Activated T-cell treated with anti-CD3 and anti-CD28 coated beads, Interleukin-2, amount 50 U/mL, for 24 hours (primary cell): ENCODE results near the gene INSM1.

ENCODE experiments used
- DNase-seq: peaks from one replicate; pipeline ENCODE4 v3.0.0-alpha.2; 2020
- H3K27ac Mint-ChIP-seq: 2 replicates; pipeline ENCODE4 v1.8.0; 2020; ENCODE audit warnings: mild to moderate bottlenecking, mixed read lengths
- H3K27me3 Mint-ChIP-seq: 2 replicates; pipeline ENCODE4 v1.8.0; 2020; ENCODE audit warnings: mixed read lengths
- H3K36me3 Mint-ChIP-seq: 2 replicates; pipeline ENCODE4 v1.8.0; 2020; ENCODE audit warnings: low read depth, mixed read lengths
- H3K4me1 Mint-ChIP-seq: 2 replicates; pipeline ENCODE4 v1.8.0; 2020; ENCODE audit warnings: low read depth, mixed read lengths
- H3K4me3 Mint-ChIP-seq: 2 replicates; pipeline ENCODE4 v1.8.0; 2020; ENCODE audit warnings: mild to moderate bottlenecking, moderate library complexity, mixed read lengths
- H3K9me3 Mint-ChIP-seq: 2 replicates; pipeline ENCODE4 v1.8.0; 2020; ENCODE audit warnings: mixed read lengths

Gene INSM1

DNA sequence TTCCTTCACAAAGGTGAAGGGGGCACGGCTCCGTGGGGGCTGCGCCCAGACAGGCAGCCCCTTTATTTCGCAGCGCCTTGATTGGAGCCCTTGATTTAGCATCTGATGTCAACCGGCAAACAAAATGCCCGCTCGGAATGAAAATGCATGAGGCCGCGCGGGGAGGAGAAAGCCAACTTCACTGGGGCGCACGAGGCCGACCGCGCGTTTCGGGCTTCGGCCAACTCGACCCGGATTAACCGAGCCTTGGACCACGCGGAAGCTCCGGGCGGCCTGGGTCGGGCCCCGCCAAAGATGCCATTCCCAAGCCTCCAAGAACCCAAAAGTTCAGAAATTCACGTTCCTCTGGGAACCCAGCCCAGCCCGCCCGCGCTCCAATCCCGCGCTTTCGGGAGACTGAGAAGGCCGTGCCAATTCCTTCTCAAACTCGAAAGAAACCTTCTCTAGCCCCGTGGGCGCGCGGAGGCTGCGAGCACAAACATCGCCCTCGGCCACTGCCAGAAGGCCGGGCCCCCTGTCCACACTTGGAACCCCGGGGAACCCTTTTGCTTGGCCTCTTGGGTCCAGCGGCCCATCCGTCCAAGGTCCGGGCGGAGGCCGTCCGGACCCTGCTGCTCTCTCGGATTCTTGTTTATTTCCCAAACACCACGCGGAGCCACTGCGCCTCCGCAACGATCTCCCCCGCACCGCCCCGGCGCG, 879 bp upstream of the INSM1 start:
- H3K27ac Mint-ChIP-seq, result no peak overlapping the region
- peaks cover 45% of the 10 kb centered on the region for H3K4me1 Mint-ChIP-seq
- no peaks in the 10 kb centered on the region for H3K9me3 Mint-ChIP-seq
- peak overlapping the region; percentile 77 for H3K4me3 Mint-ChIP-seq
- H3K27me3 Mint-ChIP-seq, result peaks cover 75% of the 10 kb centered on the region
- peak; percentile 39 for DNase-seq
- H3K36me3 Mint-ChIP-seq, result peaks cover 12% of the 10 kb centered on the region

DNA sequence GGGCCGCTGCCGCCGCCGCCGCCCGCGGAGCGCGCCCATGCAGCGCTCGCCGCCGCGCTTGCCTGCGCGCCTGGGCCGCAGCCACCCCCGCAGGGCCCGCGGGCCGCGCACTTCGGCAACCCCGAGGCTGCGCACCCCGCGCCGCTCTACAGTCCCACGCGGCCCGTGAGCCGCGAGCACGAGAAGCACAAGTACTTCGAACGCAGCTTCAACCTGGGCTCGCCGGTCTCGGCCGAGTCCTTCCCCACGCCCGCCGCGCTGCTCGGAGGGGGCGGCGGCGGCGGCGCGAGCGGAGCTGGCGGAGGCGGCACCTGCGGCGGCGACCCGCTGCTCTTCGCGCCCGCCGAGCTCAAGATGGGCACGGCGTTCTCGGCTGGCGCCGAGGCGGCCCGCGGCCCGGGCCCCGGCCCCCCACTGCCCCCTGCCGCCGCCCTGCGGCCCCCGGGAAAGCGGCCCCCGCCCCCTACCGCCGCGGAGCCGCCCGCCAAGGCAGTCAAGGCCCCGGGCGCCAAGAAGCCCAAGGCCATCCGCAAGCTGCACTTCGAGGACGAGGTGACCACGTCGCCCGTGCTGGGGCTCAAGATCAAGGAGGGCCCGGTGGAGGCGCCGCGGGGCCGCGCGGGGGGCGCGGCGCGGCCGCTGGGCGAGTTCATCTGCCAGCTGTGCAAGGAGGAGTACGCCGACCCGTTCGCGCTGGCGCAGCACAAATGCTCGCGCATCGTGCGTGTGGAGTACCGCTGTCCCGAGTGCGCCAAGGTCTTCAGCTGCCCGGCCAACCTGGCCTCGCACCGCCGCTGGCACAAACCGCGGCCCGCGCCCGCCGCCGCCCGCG, 730 bp downstream of the INSM1 start:
- Mint-ChIP-seq H3K27ac (no peak overlapping the region), H3K4me1 (peaks cover 39% of the 10 kb centered on the region), H3K4me3 (peak overlapping the region; percentile 38), H3K27me3 (peaks cover 75% of the 10 kb centered on the region), H3K9me3 (no peaks in the 10 kb centered on the region), H3K36me3 (peaks cover 12% of the 10 kb centered on the region)
- DNase-seq, result peak; percentile 55

DNA sequence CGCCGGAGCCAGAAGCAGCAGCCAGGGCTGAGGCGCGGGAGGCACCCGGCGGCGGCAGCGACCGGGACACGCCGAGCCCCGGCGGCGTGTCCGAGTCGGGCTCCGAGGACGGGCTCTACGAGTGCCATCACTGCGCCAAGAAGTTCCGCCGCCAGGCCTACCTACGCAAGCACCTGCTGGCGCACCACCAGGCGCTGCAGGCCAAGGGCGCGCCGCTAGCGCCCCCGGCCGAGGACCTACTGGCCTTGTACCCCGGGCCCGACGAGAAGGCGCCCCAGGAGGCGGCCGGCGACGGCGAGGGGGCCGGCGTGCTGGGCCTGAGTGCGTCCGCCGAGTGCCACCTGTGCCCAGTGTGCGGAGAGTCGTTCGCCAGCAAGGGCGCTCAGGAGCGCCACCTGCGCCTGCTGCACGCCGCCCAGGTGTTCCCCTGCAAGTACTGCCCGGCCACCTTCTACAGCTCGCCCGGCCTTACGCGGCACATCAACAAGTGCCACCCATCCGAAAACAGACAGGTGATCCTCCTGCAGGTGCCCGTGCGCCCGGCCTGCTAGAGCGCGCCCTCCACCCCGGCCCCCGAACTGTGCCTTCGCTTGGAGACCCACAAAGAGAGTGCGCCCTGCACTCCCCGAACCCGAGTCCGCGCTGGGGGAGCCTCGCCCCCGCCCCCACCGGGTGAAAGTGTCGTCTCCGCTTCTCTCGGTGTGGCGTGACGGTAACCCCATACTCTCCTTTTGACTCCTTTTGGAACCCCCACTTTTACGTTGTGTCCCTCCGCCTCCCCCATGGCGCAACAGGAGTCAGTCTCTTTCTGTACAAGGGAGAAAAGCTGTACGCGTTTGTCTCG, 1.6 kb downstream of the INSM1 start:
- peak overlapping the region; percentile 80 for H3K27ac Mint-ChIP-seq
- peaks cover 12% of the 10 kb centered on the region for H3K36me3 Mint-ChIP-seq

DNA sequence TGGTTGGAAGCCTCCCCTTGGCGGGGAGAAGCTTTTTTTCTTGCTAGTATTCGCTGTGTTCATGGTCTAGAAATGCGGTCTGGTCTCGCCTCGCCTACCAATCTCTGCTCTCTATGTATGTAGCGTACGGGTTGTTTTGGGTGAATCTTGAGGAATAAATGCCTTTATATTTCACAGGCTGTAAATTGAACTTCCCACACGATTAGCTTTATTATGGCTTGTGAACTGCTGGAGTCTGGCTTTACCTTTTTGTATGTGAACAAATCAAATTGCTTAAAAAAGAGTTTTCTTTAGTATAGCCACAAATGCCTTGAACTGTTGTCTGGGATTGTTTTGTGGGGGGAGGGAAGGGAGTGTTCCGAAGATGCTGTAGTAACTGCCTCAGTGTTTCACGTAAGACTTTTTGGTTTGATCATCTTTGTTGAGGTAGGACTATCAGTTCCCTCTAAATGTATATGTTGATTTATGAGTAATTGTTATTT, 2.2 kb downstream of the INSM1 start:
- peaks cover 31% of the 10 kb centered on the region for H3K4me1 Mint-ChIP-seq
- DNase-seq, result no peak
- peak overlapping the region; percentile 80 for H3K27ac Mint-ChIP-seq
- H3K27me3 Mint-ChIP-seq, result peaks cover 75% of the 10 kb centered on the region
- peaks cover 12% of the 10 kb centered on the region for H3K36me3 Mint-ChIP-seq
- H3K9me3 Mint-ChIP-seq, result no peaks in the 10 kb centered on the region
- H3K4me3 Mint-ChIP-seq, result peak overlapping the region; percentile 79

More for the DNA sequence above, 1.6 kb downstream of the INSM1 start:
- Mint-ChIP-seq H3K4me1 (peaks cover 33% of the 10 kb centered on the region), H3K9me3 (no peaks in the 10 kb centered on the region), H3K27me3 (peaks cover 77% of the 10 kb centered on the region), H3K4me3 (peak overlapping the region; percentile 79)
- DNase-seq, result peak; percentile 59

DNA sequence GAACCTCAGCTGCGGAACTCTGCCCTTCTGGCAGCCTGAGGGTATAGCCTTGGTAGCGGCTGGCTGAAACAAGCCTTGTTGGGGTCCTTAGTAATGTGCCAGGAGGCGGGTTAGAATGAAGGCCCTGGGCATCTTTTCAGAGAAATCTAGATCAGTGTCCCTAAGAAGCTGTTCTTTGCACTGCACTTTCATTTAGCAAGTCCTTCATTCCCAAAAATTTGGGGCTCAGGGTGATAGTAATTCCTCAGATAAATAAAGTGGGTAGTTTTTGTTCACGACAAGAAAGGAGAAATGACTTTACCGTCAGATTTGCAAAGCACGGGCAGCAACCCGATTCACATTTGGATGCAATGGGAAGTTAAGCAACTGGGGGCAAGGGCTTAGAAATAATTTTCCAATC, 3.2 kb downstream of the INSM1 start:
- Mint-ChIP-seq H3K36me3 (peaks cover 12% of the 10 kb centered on the region), H3K27ac (no peak overlapping the region), H3K4me1 (peaks cover 23% of the 10 kb centered on the region), H3K27me3 (peaks cover 76% of the 10 kb centered on the region), H3K4me3 (peak overlapping the region; percentile 68), H3K9me3 (no peaks in the 10 kb centered on the region)
- DNase-seq, result no peak

GRCh38 chr20:20371681-20372080, 3.8 kb downstream of the INSM1 start:
- peaks cover 12% of the 10 kb centered on the region for H3K36me3 Mint-ChIP-seq
- no peak for DNase-seq
- peaks cover 72% of the 10 kb centered on the region for H3K27me3 Mint-ChIP-seq
- H3K9me3 Mint-ChIP-seq, result no peaks in the 10 kb centered on the region
- H3K4me3 Mint-ChIP-seq, result peak overlapping the region; percentile 68
- peaks cover 20% of the 10 kb centered on the region for H3K4me1 Mint-ChIP-seq
- H3K27ac Mint-ChIP-seq, result no peak overlapping the region

- DNase-seq, result no peak
- H3K4me3 Mint-ChIP-seq, result no peak overlapping the region
- H3K36me3 Mint-ChIP-seq, result peaks cover 12% of the 10 kb centered on the region
- peaks cover 66% of the 10 kb centered on the region for H3K27me3 Mint-ChIP-seq
- peaks cover 13% of the 10 kb centered on the region for H3K4me1 Mint-ChIP-seq
- no peak overlapping the region for H3K27ac Mint-ChIP-seq
- H3K9me3 Mint-ChIP-seq, result no peaks in the 10 kb centered on the region
Measured at GRCh38 chr20:20373091-20373571, 5.2 kb downstream of the INSM1 start.

DNA sequence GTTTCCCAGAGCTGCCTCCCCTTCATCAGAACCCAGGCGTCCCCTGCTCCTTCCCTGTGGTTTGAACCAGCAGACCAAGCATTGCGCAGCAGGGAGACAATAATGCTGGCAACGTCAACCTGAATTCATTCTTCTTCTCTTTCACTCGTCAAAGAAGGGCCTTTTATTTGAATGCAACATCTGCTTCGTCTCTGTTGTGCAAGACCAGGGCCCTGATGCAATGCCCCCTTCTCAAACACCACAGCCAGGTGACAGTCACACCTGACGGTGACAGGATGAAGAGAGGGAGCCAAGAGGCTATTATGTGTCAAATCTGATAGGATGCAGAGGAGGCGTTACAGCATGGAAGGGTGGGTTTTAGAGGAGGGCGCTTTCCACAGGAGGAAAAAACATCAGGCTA, 8.0 kb downstream of the INSM1 start:
- Mint-ChIP-seq H3K27ac (no peak overlapping the region), H3K4me1 (peaks cover 7% of the 10 kb centered on the region), H3K9me3 (peaks cover 4% of the 10 kb centered on the region), H3K36me3 (peaks cover 7% of the 10 kb centered on the region), H3K4me3 (no peak overlapping the region), H3K27me3 (peaks cover 73% of the 10 kb centered on the region)
- DNase-seq, result no peak

DNA sequence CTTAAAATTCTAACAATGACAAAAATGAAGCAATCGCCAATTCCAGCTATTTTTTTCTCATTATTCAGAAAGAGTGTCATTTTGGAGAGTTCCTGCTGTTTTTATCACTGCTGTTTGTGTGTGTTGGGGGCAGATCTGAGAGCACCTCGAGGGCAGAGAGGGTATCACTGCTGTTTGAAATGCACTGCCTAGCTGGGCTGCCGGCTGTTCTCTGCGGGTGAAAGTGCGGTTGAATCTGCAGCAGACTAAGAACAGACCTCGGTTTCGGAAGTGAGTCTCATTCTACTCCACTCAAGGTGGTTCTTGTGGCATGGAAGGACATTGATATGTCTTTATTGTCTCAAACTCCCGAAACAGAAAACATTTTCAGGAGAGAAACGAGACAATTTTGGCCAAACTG, 18.3 kb downstream of the INSM1 start:
- DNase-seq, result no peak
- Mint-ChIP-seq H3K9me3 (no peaks in the 10 kb centered on the region), H3K4me3 (no peak overlapping the region), H3K36me3 (peaks cover 3% of the 10 kb centered on the region), H3K27me3 (peaks cover 15% of the 10 kb centered on the region), H3K4me1 (no peaks in the 10 kb centered on the region), H3K27ac (no peak overlapping the region)

DNA sequence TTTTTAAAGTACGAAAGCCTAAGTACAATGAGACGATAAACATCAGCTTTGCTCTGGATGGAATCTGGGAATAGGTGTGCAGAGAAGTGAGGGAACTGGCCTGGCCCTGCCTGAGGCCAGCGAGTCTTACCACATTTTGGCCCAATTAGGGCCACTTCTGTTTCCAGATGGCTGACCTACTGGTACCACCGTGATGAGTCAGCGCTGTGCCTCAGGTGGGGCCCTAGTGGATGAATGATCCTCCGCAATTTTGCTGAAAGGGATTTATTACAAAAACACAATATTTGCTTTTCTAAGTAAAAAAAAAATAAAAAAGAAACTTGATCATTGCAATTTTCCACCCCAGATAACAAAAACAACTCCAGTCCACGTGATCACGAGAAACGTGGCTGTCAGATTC, 22.5 kb downstream of the INSM1 start:
- Mint-ChIP-seq H3K27me3 (no peaks in the 10 kb centered on the region), H3K27ac (no peak overlapping the region), H3K4me1 (no peaks in the 10 kb centered on the region), H3K36me3 (peaks cover 40% of the 10 kb centered on the region), H3K4me3 (no peak overlapping the region), H3K9me3 (no peaks in the 10 kb centered on the region)
- no peak for DNase-seq

DNA sequence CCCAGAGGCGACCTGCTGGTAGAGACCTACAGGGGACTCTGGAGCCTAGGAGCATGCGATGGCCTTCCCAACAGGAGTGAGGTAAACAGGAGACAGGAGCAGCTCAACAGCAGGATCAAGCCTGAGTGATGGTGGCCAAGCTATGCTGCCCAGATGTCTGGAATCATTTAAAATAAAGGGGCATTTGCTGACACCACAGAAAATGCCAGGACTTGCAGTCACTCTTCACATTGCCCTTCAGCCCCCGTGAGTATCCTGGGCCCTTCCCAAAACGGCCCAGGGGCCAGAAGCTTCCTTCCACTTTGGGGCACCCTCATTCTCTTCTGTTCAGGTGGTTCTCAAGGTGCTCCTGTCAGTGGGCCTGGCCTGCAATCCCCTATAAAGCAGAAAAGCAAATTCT, 23.2 kb downstream of the INSM1 start:
- H3K36me3 Mint-ChIP-seq, result peaks cover 46% of the 10 kb centered on the region
- no peaks in the 10 kb centered on the region for H3K4me1 Mint-ChIP-seq
- H3K4me3 Mint-ChIP-seq, result no peak overlapping the region
- H3K27me3 Mint-ChIP-seq, result no peaks in the 10 kb centered on the region
- H3K9me3 Mint-ChIP-seq, result no peaks in the 10 kb centered on the region
- H3K27ac Mint-ChIP-seq, result peak overlapping the region; percentile 39
- no peak for DNase-seq

DNA sequence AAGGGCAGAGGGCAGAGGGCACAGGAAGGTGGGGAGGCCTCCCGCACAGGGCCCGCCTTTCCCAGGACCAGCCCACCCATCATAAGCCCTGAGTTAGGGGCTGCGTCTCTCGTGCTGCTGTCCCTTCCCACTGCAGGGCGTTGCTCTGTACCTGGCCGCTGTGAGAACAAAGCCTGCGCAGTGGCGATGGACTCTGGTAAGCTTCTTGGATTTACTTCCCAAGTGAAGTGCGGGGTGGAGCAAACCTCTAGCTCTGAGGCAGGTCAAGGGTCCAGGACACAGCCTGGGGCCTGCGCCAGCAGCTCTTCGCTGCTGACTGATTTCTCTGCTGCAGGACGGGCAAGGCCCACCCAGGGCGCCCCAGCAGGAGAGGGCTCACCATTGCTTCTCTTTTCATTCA, 23.9 kb downstream of the INSM1 start:
- H3K36me3 Mint-ChIP-seq, result peaks cover 53% of the 10 kb centered on the region
- H3K27me3 Mint-ChIP-seq, result no peaks in the 10 kb centered on the region
- H3K27ac Mint-ChIP-seq, result no peak overlapping the region
- H3K4me1 Mint-ChIP-seq, result no peaks in the 10 kb centered on the region
- no peaks in the 10 kb centered on the region for H3K9me3 Mint-ChIP-seq
- no peak for DNase-seq
- no peak overlapping the region for H3K4me3 Mint-ChIP-seq

- no peaks in the 10 kb centered on the region for H3K9me3 Mint-ChIP-seq
- H3K36me3 Mint-ChIP-seq, result peaks cover 58% of the 10 kb centered on the region
- peak overlapping the region; percentile 84 for H3K27ac Mint-ChIP-seq
- H3K4me3 Mint-ChIP-seq, result no peak overlapping the region
- H3K4me1 Mint-ChIP-seq, result no peaks in the 10 kb centered on the region
- no peaks in the 10 kb centered on the region for H3K27me3 Mint-ChIP-seq
- no peak for DNase-seq
Measured at GRCh38 chr20:20393207-20394120, 25.6 kb downstream of the INSM1 start.
